GM10248 (cell line): ENCODE results near the gene ENOX1.

ENCODE experiments used
- CTCF ChIA-PET: fragments of 300-600 bp; sonication (Branson Sonifier 250); formaldehyde crosslinking; extraction: SDS; loops from one replicate; lab custom pipeline; 2021; ENCODE audit warnings: antibody characterized with exemption; lab: Yijun Ruan, JAX
- POLR2A ChIA-PET: fragments of 350-650 bp; sonication (Branson Sonifier 250); formaldehyde crosslinking; extraction: SDS; loops from one replicate; lab custom pipeline; 2020; ENCODE audit warnings: antibody characterized with exemption; lab: Yijun Ruan, JAX
- DNase-seq: peaks from one replicate; pipeline ENCODE4 v3.0.0; 2012; ENCODE audit errors: extremely low spot score
- TF ChIP-seq, protein P1 (sequence below): IDR thresholded peaks from 2 replicates; pipeline ENCODE4 v1.5.1; 2012; ENCODE audit warnings: mild to moderate bottlenecking, low read depth; ENCODE audit errors: extremely low read depth, missing control alignments, control extremely low read depth

ENOX1 gene

DNA sequence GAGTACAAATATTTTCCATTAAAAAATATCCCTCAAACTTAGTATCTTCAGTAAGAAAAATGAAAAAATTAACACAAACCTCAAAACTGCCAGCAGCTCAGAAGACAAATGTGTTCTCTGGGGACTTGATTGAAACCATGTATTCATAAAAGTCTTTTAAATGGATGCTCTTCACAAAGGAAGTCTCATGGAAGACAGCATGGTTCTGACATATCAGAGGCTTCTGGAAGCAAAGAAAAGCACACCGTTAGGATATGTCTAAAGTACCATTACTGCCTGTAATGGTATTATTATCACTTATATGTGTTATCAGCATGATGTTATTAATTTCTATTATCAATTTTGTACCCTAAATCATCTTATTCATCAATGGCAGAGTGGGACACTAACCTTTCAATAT lies 302.8 kb downstream of the ENOX1 start:
- ChIA-PET POLR2A (no interaction called here), CTCF (no interaction called here)
- no peak for DNase-seq
- TF ChIP-seq, protein P1, sequence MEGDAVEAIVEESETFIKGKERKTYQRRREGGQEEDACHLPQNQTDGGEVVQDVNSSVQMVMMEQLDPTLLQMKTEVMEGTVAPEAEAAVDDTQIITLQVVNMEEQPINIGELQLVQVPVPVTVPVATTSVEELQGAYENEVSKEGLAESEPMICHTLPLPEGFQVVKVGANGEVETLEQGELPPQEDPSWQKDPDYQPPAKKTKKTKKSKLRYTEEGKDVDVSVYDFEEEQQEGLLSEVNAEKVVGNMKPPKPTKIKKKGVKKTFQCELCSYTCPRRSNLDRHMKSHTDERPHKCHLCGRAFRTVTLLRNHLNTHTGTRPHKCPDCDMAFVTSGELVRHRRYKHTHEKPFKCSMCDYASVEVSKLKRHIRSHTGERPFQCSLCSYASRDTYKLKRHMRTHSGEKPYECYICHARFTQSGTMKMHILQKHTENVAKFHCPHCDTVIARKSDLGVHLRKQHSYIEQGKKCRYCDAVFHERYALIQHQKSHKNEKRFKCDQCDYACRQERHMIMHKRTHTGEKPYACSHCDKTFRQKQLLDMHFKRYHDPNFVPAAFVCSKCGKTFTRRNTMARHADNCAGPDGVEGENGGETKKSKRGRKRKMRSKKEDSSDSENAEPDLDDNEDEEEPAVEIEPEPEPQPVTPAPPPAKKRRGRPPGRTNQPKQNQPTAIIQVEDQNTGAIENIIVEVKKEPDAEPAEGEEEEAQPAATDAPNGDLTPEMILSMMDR: no peak

DNA sequence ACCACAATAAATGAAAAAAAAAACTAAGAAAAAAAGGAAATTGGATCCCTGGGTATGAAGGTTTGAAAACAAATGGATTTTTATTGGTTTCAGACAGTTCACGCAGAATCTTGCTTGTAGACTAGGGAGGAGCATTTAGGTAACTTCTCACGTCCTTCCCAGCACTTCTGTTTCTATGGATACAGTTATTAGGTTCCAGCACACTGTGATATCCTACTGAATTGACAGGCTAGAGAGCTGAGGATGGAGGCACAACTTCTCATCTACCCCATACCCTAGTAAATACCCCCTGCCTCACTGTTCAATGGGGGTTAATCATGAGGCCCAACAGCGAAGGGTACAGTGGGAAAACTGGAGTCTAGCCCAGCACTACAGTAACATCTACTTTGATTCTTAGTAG lies 304.1 kb downstream of the ENOX1 start:
- DNase-seq: no peak
- TF ChIP-seq, protein P1: no peak
- POLR2A ChIA-PET: no interaction called here
- CTCF ChIA-PET: no interaction called here

DNA sequence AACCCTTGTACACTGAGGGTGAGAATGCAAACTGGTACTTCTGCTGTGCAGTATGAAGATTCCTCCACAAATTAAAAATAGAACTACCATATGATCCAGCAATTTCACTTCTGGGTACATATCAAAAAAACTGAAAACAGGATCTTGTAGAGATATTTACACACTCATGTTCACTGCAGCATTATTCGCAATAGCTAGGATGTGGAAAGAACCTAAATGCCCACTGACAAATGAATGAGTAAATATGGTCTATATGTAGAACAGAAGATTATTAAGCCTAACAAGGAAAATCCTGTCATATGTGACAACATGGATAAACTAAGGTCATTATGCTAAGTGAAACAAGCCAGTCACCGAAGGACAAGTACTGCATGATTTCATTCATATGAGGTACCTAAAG lies 304.7 kb downstream of the ENOX1 start:
- TF ChIP-seq, protein P1: no peak
- POLR2A ChIA-PET: no interaction called here
- CTCF ChIA-PET: no interaction called here
- no peak for DNase-seq

DNA sequence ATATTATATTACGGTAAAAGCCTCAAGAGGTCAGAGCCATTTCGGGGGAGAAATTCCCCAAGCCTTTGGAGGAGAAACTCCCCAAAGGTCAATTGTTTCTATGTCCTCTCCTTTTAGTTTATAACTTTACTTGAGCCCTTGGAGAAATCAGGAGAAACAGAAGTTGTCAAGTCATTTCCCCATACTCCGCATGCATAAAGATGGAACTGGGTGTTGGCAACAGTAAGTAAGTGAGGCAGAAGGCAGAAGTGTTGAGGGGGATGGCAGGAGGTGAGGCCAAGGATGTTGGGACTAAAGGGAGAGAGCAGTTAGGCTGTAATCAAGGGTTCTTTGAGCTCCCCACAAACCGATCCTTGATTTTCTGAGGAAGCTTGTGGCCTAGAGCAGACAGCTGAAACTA lies 307.9 kb downstream of the ENOX1 start:
- no peak for DNase-seq
- ChIA-PET CTCF (interaction anchor here (1.0 kb wide), 1 partner anchor 10 kb away, joined by 3 read pairs; no protein-coding TSS in a partner anchor), POLR2A (no interaction called here)
- TF ChIP-seq, protein P1: no peak

DNA sequence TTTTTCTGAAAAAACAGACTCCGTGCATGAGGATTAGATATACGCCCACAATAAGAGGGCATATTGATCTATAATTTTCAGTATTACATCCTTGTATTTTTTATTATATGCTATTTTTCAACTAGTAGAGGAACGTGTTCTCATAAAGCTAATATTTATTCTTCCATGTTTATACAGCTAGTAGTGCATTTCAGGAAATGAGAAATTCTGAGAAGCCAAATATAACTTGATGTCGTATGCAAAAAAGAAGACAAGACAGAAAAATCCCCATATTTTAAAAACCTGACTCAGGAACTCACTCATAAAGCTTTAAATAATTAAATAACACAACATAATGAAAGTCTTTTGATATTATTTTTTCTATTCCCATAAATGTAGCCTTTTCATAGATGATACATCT lies 308.6 kb downstream of the ENOX1 start:
- no peak for DNase-seq
- POLR2A ChIA-PET: no interaction called here
- CTCF ChIA-PET: interaction anchor here (1.2 kb wide), 1 partner anchor 50 kb away, joined by 3 read pairs; no protein-coding TSS in a partner anchor
- TF ChIP-seq, protein P1: no peak

DNA sequence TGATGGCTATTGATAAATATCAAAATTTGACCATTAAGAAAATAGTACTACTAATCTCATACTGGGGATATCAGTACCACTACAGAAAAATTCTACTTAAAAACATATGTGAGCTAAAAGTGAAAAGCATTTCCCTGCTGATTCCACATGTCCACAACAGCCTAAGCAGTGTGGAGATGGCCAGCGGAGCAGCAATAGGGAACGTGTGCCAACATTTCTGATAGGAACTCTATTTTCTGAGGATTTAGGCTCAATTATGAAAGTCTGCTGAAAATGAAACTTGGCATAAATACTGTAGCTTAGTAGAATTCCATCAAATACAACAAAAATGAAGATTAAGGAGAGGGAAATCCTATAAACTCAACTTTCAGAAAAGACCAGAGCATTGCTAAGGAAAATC lies 311.6 kb downstream of the ENOX1 start:
- no peak for DNase-seq
- CTCF ChIA-PET: no interaction called here
- TF ChIP-seq, protein P1: no peak
- POLR2A ChIA-PET: no interaction called here

DNA sequence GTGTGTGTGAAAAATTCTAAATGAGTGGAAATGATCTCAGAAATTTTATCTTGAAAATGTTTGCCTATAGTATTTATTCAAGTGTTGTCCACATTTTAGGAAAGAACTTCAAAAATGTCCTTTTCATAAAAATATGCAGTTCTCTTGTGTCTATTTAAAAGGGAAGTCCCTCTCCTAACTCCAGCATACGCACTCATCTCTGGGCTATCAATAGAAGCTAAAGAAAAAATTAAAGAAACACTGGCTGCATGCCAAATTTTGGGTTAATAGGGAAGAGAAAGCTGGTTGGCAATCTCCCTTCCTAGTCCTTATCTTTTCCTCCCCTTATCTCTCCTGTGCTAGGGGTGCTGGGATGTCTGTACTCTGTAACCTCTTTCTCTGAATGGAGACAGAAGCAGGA lies 313.3 kb downstream of the ENOX1 start:
- ChIA-PET CTCF (no interaction called here), POLR2A (no interaction called here)
- TF ChIP-seq, protein P1: no peak
- no peak for DNase-seq
